ENCODE measurements around the gene IRAG1.

GRCh38 chr11:10667521-10667885 is 26.1 kb downstream of the IRAG1 start:
- no peak for TF ChIP-seq CTCF (IDR thresholded peaks at IDR 0.05)
- no peak for TF ChIP-seq TCF7L2 (IDR thresholded peaks at IDR 0.05; ENCODE audit: low read depth, low read length)
- TF ChIP-seq POLR2AphosphoS5 (IDR thresholded peaks at IDR 0.05; ENCODE audit: low read depth, low read length): no peak
